COLO668 (cell line): Measurements from ENCODE around the gene TMEM134.

Experiments
- DNase-seq: peaks from one replicate; lab custom pipeline; 2025; ENCODE audit not compliant: unreplicated experiment; lab: John Stamatoyannopoulos, UW

The TMEM134 gene

GRCh38 chr11:67440229-67441097, 28.6 kb downstream of the TMEM134 start:
- DNase-seq, result no peak

DNA sequence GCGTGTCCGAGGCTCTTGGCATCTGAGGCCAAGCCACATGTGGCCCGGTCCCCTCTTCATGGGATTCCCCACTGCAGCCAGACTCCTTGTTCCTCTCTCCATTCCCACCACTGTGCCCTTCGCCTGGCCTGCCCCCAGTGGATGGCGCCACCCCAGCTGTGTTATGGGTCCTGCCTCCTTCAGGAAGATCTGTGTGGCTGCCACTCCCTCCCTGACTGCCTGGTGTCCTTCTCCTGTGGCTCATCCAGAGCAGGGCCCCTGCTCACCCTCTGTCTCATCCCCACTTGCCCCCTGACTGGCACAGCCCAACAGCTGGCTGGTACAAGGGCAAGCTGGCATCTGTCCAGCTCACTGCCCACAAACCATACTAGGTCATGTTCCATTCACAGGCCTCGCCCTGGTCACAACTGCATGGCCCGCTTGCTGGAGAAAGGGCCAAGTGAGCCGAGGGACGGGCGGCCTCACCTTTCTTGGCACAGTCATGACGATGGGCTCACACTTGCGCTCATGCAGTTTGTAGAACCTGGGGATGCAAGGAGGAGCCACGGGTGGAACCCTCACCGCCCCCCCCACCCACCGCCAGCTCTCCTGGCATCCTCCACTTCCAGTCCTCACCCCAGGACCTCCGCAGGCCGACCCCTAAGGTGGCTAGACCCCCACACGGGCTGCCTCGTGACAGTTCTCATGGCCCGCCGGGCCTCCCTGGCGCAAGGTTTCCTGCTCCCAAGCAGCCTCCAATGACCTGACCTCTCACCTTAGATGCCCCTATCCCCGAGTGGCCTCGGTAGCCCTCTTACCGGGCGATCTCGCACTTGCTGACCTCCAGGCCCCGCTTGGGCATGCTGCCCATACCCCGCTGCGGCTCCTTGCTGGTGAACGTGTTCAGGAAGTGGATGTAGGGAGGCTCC, 29.5 kb downstream of the TMEM134 start:
- peak; percentile 44 for DNase-seq

DNA sequence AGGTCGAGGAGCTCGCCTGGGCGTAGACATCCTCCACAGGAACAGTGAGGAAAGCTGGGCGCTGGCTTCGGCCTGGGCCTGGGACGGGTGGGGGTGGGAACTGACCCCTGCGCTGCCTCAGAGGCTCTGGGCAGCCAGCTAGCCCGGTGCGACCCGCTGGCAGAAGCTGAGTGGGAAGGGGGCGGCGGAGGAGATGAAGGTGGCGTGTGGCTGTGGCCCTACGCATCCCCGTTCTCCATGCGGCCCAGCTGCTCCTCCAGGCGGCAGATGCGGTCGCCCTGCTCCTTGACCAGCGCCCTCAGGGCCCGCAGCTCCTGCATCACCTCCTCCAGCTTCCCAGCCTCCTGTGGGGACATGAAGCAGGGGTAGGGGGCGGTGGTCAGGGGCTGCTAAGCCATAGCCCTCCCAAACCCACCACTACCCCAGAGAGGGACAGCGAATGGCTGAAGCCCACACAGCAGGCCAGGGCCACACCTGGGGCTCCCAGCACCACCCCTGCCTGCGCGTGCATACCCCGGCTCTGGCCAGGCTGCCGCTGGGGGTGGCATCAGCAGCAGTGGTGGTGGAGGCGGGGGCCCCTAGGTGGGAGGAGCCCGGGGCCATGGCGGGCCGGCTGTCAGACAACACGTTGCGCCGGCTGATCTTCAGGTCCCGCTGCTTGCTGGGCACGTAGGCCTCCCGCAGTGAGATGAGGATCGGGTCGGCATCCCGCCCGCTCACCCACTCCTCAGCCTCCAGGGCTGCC, 30.7 kb downstream of the TMEM134 start:
- no peak for DNase-seq

- DNase-seq, result no peak
These were observed 31.3 kb downstream of the TMEM134 start for GRCh38 chr11:67437809-67438157.

- no peak for DNase-seq
These were observed 31.8 kb downstream of the TMEM134 start, which contains the start of gene PTPRCAP for GRCh38 chr11:67437082-67437808. TSS of gene PTPRCAP (minus strand) at chr11:67437682. CDS start at chr11:67437619, 63 bp downstream.

DNA sequence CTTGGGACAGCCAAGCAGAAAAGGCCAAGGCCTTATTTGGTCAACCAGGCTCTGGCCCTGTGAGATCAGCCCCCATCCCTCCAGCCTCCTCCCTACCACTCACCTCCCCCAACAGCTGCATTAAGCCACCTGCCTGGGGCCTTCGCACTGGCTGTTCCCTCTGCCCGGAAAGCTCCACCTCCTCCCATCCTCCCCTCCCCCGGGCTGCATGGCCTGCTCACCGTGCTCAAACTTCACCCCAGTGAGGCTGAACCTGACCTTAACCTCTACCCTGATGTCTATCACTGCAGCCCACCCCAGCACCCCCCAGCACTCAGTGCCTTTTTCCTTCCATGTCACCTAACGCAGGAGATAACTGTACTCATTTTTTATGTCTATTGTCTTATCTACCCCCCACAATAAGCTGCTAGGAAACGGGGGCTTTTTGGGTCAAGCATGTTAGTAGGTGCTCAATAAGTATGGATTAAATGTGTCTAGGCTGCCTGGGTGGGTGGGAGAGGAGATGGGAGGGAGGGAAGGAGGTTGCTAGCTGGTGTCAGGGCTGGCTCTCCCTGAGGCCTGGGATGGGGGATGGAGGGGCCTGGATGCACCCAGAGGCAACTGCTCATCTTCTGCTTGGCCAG, 32.5 kb downstream of the TMEM134 start:
- DNase-seq, result peak; percentile 37

DNA sequence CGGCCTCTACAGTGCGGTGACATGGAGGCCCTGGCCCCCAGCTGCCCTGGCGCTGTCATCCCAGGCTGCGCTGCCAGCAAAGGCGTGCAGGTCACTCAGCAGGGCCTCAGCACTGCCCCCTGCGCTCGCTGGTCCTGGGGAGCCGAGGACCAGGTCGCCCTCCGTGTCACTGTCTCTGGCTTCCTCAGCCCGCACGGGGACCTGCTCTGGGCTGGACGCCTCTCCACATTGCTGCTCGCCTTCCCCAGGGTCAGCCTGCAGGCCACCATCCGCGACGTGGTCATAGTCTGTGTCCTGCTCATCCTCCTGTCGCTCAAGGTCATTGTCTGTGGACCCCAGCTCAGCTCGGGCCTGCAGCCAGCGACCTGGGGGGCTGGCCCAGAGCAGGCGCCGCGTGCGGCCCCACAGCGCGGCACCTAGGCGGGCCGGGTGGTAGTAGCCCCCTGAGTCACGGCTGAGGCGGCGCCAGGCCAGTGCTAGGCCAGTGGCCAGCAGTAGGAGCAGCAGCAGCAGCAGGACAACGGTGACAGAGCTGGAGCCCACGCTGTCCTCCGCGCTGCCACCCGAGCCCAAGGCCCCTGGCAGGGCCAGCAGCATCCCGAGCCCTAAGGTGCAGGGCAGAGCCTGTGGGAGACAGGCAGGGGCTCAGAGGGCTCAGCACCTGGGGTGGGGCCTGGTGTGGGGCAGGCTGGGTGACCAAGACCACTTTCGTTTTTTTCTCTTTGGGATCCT, 33.2 kb downstream of the TMEM134 start:
- no peak for DNase-seq

GRCh38 chr11:67435031-67435726, 33.9 kb downstream of the TMEM134 start:
- DNase-seq, result no peak

- DNase-seq, result no peak
These were observed 34.6 kb downstream of the TMEM134 start for GRCh38 chr11:67434395-67434881.

- peak; percentile 37 for DNase-seq
These were observed 35.3 kb downstream of the TMEM134 start for GRCh38 chr11:67433536-67434394.

DNA sequence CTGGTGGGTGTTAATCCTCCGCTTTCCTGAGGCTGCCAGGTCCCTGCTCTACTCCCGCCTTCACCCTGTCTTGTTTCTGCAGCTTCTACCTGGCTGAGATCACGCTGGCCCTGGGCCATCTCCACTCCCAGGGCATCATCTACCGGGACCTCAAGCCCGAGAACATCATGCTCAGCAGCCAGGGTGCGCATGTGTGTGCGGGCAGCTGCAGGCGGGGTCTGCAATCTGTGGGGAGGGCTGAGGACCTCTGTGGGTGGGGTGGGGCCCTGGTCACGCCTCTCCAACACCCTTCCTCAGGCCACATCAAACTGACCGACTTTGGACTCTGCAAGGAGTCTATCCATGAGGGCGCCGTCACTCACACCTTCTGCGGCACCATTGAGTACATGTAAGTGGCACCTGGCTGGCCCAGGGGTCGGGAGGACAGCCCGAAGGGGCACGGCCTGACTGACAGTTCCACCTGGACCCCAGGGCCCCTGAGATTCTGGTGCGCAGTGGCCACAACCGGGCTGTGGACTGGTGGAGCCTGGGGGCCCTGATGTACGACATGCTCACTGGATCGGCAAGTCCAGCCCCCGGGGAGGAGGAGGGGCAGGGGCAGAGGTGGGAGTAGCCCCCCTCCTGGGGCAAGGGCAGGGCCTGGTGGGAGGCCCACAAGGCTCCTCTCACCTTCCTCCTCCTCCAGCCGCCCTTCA, 36.2 kb downstream of the TMEM134 start:
- no peak for DNase-seq

GRCh38 chr11:67431346-67432249, 37.5 kb downstream of the TMEM134 start:
- no peak for DNase-seq

DNA sequence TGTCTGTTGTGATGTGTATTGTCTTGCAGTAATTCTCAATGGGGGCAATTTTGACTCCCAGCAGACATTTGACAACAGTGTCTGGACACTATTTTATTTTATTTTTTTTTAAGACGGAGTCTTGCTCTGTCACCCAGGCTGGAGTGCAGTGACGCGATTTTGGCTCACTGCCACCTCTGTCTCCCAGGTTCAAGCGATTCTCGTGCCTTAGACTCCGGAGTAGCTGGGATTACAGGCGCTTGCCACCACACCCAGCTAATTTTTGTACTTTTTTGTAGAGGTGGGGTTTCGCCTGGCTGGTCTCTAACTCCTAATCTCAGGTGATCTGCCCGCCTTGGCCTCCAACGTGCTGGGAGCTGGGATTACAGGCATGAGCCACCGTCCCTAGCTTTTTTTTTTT, 39.3 kb downstream of the TMEM134 start:
- DNase-seq, result no peak

DNA sequence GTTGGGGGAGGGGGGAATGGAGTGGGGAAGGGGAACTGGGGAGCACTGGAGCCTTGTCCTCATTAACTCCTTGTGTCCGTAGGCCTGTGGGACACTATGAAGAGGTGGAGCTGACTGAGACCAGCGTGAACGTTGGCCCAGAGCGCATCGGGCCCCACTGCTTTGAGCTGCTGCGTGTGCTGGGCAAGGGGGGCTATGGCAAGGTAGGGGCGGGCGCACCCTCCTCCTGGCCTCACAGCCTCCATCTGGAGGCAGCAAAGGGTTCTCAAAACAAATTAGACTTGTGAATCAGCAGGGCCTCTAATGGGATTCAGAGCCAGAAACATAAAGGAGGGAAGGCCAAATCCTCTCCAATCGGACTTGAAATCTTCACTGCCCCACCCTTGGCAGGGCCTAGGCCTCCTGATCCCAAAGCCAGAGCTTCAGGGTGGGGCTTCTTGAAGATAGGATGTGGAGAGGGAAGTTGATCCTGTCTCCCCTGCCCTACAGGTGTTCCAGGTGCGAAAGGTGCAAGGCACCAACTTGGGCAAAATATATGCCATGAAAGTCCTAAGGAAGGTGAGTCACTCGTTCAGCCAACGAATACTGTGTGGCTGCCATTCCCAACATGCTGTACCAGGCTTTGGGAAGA, 39.9 kb downstream of the TMEM134 start:
- no peak for DNase-seq
